Small intestine (tissue), 7 donors: ENCODE data around the gene ACTN2. TPM values are rescaled to one million over a fixed set of nuclear protein-coding genes. Genes with fewer than 3 reads are reported as not detected.

Source experiments
- DNase-seq, 2 donors: peaks; one replicate each; pipeline versions ENCODE4 v3.0.0 to v3.0.0-alpha.2; 2013
- FAIRE-seq: peaks from 2 replicates; lab custom pipeline; 2012; peaks lifted over from hg19 to GRCh38; lab: Jason Lieb, UNC
- H3K27ac ChIP-seq, 3 donors: one replicate each; pipeline ENCODE4 v1.5.1; 2013; ENCODE audit warnings: low read length in 2 of 3, mild to moderate bottlenecking in 2 of 3, control low read depth in 1 of 3, inconsistent platforms in 1 of 3, low read depth in 1 of 3, moderate library complexity in 1 of 3
- H3K27me3 ChIP-seq, 3 donors: one replicate each; pipeline ENCODE4 v1.6.1; 2013; ENCODE audit warnings: low read length in 3 of 3, inconsistent platforms in 1 of 3; ENCODE audit not compliant: control insufficient read depth in 3 of 3, insufficient read depth in 3 of 3
- H3K36me3 ChIP-seq, 3 donors: one replicate each; pipeline ENCODE4 v1.6.1; 2013; ENCODE audit warnings: low read length in 3 of 3, inconsistent platforms in 1 of 3, low read depth in 1 of 3, mild to moderate bottlenecking in 1 of 3, moderate library complexity in 1 of 3; ENCODE audit not compliant: control insufficient read depth in 3 of 3, insufficient read depth in 2 of 3
- H3K4me1 ChIP-seq, 3 donors: one replicate each; pipeline ENCODE4 v1.6.1; 2013; ENCODE audit warnings: low read length in 2 of 3, inconsistent platforms in 1 of 3, low read depth in 1 of 3, mild to moderate bottlenecking in 1 of 3, moderate library complexity in 1 of 3; ENCODE audit not compliant: control insufficient read depth in 3 of 3, insufficient read depth in 2 of 3
- H3K4me3 ChIP-seq, 3 donors: one replicate each; pipeline ENCODE4 v1.5.1; 2013; ENCODE audit warnings: low read length in 3 of 3, control low read depth in 1 of 3, inconsistent platforms in 1 of 3, low read depth in 1 of 3, mild to moderate bottlenecking in 1 of 3, moderate library complexity in 1 of 3
- H3K9me3 ChIP-seq, 2 donors: one replicate each; pipeline ENCODE4 v1.6.1; 2013; ENCODE audit warnings: low read depth in 1 of 2, low read length in 1 of 2; ENCODE audit not compliant: control insufficient read depth in 2 of 2, insufficient read depth in 1 of 2
- WGBS, 3 donors: extraction: QIAGEN DNeasy Blood & Tissue Kit; methylation state at CpG; one replicate each; pipeline ENCODE4 v1.1.7; 2013; 5-methylcytosine and 5-hydroxymethylcytosine counted together
- polyA plus RNA-seq, 4 donors: library from polyadenylated mRNA; stranded (reverse) in 3 of 4; unstranded in 1 of 4; fragments of 200-250 nt in 3 of 4; fragments of 120-200 nt in 1 of 4; gene quantifications; one replicate each; pipeline versions ENCODE4 v1.2.1 to v1.2.3, GENCODE V29; 2013
- donor health status: healthy with polysubstance abuse.
- donor health status: control.
- donor health status: control.
- donor health status: Bipolar disorder and iron deficiency.
- donor health status: healthy.

ACTN2 gene
- polyA plus RNA-seq, 4 donors = 0.19 to 12.2 (median 2.9) TPM

DNA sequence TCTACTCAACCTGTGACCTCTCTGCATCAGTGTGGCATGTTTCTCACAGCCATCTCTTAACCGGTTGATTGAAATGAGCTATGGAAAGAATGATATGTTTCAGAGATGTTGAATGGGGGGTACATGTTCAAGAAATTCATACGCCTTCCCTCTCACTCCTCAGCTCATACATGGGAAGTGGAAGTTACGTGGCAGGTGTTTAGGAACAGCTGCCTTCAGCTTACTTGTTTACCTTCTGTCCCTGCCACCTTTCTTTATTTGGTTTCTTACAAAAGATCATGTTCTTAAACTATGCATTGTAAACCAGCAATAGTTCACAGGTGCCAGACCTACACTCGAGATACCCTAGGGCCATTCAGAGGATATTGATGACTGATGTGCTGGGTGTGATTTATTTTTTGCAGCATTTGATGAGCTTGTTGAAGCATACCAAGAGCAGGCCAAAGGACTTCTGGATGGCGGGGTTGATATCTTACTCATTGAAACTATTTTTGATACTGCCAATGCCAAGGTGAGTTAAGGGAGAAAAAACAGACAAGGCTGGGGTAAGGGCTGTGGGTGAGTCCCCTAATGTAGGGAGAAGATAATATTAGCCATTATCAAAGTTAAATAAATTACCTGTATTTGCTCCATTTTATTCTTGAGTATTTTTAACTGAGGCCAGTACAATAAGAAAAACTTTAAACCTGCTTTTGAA, 126.2 kb downstream of the ACTN2 start:
- no peaks in the 10 kb centered on the region for H3K27me3 ChIP-seq
- H3K4me3 ChIP-seq = no peak overlapping the region
- FAIRE-seq (no peak), DNase-seq (no peak)
- no peak overlapping the region for H3K27ac ChIP-seq
- 85 to 95% (median 86%) methylated on average over 5 of the region's 5 CpGs for WGBS, 3 donors
- H3K9me3 ChIP-seq = no peaks in the 10 kb centered on the region
- H3K4me1 ChIP-seq = peaks cover 4 to 12% (median 6%) of the 10 kb centered on the region in 3 donors
- peaks cover 7 to 11% (median 8%) of the 10 kb centered on the region in 3 donors for H3K36me3 ChIP-seq

Other genes starting within 250 kb of the ACTN2 start
- 10 to 100 TPM; 15.0 to 53.2 (median 18.0) TPM for gene LGALS8, start 162.5 kb upstream of the ACTN2 start, polyA plus RNA-seq
- 10 to 100 TPM in 1 of 4 donors, 1 to 10 TPM in 3; 1.1 to 19.0 (median 4.1) TPM for gene HEATR1, start 82.0 kb upstream of the ACTN2 start, polyA plus RNA-seq
- 10 to 100 TPM in 1 of 4 donors, 1 to 10 TPM in 3; 2.2 to 17.8 (median 4.5) TPM for gene MTR, start 108.8 kb downstream of the ACTN2 start, polyA plus RNA-seq